ENCODE results near the gene TMUB1.

DNA sequence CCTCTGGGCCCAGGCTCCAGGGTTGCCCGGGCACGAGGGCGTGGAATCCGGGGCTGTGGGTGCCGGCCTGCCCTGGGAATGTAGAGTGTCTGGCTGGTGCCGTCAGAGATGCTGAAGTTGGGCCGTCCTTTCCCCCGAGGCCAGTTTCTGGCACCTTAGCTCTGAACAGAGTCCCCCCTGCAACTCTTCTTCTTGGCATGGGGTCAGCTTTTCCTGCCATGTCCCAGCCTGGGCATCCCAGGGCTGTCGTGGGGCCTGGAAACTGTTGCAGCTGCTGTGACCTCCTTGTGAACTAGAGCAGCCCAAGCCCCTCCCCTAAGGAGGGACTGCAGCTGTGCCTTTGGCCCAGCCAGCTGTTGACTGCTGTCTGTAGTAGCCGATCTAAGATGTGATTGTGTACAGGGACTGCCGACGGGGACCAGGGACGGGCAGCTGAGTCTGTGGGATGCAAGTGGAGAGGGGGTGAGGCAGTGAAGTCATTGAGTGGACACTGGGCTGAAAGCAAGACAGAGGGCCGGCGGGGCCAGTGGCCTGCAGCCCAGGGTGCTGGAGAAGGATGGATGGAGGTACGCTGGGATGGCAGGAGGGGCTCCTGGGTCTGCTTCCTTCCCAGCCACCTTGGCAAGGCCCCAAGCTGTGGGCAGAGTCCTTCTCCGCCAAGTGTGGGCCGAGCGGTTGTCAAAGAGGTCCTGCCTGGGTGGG is 48.5 kb upstream of the TMUB1 start:
- TF ChIP-seq, protein P1, sequence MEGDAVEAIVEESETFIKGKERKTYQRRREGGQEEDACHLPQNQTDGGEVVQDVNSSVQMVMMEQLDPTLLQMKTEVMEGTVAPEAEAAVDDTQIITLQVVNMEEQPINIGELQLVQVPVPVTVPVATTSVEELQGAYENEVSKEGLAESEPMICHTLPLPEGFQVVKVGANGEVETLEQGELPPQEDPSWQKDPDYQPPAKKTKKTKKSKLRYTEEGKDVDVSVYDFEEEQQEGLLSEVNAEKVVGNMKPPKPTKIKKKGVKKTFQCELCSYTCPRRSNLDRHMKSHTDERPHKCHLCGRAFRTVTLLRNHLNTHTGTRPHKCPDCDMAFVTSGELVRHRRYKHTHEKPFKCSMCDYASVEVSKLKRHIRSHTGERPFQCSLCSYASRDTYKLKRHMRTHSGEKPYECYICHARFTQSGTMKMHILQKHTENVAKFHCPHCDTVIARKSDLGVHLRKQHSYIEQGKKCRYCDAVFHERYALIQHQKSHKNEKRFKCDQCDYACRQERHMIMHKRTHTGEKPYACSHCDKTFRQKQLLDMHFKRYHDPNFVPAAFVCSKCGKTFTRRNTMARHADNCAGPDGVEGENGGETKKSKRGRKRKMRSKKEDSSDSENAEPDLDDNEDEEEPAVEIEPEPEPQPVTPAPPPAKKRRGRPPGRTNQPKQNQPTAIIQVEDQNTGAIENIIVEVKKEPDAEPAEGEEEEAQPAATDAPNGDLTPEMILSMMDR (IDR thresholded peaks at IDR 0.05), result no peak
- TF ChIP-seq POLR2A (IDR thresholded peaks at IDR 0.05), result no peak

Data from gastroesophageal sphincter (tissue), 3 donors.